ENCODE data around the gene SEPTIN5.

The SEPTIN5 gene

GRCh38 chr22:19709063-19709769, 5.1 kb upstream of the SEPTIN5 start:
- no peak for DNase-seq (ENCODE audit: low read depth)
- TF ChIP-seq CTCF (conservative IDR thresholded peaks at IDR 0.05; ENCODE audit: low read depth, low read length) = no peak
- H3K4me3 ChIP-seq (ENCODE audit: low read length) = no peak overlapping the region

GRCh38 chr22:19710020-19710768, 4.1 kb upstream of the SEPTIN5 start:
- no peak for DNase-seq (ENCODE audit: low read depth)
- H3K4me3 ChIP-seq (ENCODE audit: low read length) = no peak overlapping the region
- no peak for TF ChIP-seq CTCF (conservative IDR thresholded peaks at IDR 0.05; ENCODE audit: low read depth, low read length)

GRCh38 chr22:19710769-19711106, 3.6 kb upstream of the SEPTIN5 start:
- TF ChIP-seq CTCF (conservative IDR thresholded peaks at IDR 0.05; ENCODE audit: low read depth, low read length) = no peak

GRCh38 chr22:19713245-19713644, 1.1 kb upstream of the SEPTIN5 start:
- DNase-seq (ENCODE audit: low read depth) = no peak
- no peak for TF ChIP-seq CTCF (conservative IDR thresholded peaks at IDR 0.05; ENCODE audit: low read depth, low read length)

More at GRCh38 chr22:19710769-19711106, 3.6 kb upstream of the SEPTIN5 start:
- no peak for DNase-seq (ENCODE audit: low read depth)
- no peak overlapping the region for H3K4me3 ChIP-seq (ENCODE audit: low read length)

GRCh38 chr22:19713650-19714311, 522 bp upstream of the SEPTIN5 start:
- no peak for DNase-seq (ENCODE audit: low read depth)
- TF ChIP-seq CTCF (conservative IDR thresholded peaks at IDR 0.05; ENCODE audit: low read depth, low read length) = no peak
- H3K4me3 ChIP-seq (ENCODE audit: low read length) = peak overlapping the region; percentile 45

More at GRCh38 chr22:19713245-19713644, 1.1 kb upstream of the SEPTIN5 start:
- no peak overlapping the region for H3K4me3 ChIP-seq (ENCODE audit: low read length)

- no peak for TF ChIP-seq CTCF (conservative IDR thresholded peaks at IDR 0.05; ENCODE audit: low read depth, low read length)
- no peak for DNase-seq (ENCODE audit: low read depth)
- peak overlapping the region; percentile 36 for H3K4me3 ChIP-seq (ENCODE audit: low read length)
These were observed 1.1 kb downstream of the SEPTIN5 start for GRCh38 chr22:19715188-19715930.
